ENCODE results near the gene NRARP.

NRARP gene

DNA sequence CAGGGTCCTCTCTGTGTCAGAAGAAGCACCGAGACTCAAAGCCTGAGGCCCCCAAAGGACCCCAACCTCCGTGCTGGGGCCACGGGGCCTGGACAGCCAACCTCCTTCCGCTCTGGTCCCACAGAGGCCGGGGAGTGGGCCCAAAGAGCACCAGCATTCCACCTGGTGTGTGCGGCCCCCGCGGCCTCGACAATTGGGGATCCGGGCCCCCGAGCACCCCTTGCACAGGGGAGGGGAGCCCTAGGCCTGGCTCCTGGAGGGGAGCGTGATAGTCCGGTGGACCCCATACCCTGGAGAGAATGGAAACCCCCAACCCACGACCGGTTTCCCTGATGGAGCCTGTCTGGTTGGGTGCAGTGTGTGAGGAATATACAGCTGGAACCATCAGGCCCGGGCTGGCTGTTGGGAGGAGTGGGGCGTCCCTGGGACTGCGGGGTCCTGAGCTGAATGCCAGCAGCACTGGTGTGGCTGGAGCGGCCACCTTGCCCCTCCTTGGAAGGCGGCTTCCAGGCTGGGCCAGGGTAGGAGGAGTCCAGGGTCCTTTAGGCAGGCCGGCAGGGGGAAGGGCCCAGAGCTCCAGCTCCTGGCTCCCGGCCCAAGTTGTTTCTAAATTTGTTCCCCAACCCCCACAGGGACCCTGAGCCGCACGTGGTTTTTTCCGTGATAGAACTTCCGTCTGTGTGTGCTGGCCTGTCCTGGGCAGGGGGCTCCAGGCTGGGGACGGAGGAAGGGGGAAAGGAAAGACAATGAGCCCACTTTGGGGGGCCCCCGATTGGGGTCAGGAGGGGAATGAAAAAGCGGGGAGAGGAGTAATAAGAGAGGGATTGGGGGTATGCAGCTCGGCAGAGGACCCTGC is 25.4 kb downstream of the NRARP start:
- DNase-seq (ENCODE audit: low read depth): peak; percentile 71

GRCh38 chr9:137275588-137276472 is 26.2 kb downstream of the NRARP start:
- no peak for DNase-seq (ENCODE audit: low read depth)

DNA sequence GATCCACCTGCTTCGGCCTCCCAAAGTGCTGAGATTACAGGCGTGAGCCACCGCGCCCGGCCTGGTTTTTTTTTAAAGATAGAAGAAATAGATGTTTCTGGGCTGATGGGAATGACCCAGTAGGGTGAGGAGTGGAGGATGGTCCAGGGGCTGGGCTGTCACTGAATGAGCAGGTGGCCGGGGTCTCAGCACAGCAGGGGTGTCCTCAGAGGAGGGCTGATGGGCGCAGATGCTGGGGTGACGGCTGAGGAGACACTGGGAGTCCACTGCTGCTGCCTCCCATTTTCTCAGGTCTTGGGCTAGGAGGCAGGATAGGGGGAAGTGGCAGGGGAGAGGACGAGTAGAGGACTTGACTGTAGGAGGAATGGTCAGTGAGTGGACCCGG is 26.9 kb downstream of the NRARP start:
- no peak for DNase-seq (ENCODE audit: low read depth)

DNA sequence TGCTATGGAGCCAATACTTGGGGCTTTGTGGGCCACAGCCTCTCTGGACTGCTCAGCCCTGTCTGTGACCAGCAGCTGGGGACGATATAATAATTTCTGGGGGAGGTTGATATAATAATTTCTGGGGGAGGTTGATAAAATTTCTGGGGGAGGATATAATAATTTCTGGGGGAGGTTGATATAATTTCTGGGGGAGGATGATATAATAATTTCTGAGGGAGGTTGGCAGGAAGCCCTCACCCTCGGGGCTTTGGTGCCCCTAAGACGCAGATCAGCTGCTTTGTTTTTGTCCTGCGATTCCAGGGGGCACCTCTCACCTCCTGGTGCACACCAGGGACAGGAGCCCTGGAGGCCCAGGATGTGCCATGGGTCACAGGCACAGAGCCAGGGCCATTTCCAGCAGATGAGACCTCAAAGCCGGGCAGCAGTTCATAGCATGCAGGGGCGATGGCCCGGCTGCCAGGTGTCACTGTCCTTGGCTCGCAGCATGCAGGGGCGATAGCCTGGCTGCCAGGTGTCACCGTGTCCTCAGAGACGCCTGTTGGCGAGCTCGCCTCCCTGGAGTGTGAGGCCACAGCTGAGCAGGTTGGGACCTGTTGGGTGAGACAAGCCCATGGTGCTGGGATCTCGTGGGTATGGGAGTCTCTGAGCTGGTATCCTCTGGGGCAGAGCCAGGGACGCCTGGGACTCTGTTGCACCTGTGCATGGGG is 28.3 kb downstream of the NRARP start:
- DNase-seq (ENCODE audit: low read depth): no peak

DNA sequence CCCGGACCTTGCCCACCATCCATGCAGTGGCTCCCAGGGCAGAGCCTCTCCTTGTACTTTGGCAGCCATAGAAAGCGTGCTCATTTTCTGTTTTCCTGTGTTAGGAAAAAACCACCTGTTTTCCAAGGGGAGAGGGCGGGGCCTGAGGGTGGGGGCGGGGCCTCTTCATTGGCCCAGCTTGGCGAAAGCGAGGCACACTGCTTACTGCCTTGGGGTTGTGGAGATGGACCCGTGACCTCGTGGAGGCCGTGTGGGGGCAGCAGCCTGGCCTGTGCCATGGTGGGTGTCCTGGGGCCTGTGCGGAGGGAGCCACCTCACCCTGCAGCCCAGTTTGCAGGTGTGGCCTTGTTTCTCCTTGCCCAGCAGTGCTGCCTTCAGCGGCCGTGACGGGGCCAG is 29.0 kb downstream of the NRARP start:
- no peak for DNase-seq (ENCODE audit: low read depth)

DNA sequence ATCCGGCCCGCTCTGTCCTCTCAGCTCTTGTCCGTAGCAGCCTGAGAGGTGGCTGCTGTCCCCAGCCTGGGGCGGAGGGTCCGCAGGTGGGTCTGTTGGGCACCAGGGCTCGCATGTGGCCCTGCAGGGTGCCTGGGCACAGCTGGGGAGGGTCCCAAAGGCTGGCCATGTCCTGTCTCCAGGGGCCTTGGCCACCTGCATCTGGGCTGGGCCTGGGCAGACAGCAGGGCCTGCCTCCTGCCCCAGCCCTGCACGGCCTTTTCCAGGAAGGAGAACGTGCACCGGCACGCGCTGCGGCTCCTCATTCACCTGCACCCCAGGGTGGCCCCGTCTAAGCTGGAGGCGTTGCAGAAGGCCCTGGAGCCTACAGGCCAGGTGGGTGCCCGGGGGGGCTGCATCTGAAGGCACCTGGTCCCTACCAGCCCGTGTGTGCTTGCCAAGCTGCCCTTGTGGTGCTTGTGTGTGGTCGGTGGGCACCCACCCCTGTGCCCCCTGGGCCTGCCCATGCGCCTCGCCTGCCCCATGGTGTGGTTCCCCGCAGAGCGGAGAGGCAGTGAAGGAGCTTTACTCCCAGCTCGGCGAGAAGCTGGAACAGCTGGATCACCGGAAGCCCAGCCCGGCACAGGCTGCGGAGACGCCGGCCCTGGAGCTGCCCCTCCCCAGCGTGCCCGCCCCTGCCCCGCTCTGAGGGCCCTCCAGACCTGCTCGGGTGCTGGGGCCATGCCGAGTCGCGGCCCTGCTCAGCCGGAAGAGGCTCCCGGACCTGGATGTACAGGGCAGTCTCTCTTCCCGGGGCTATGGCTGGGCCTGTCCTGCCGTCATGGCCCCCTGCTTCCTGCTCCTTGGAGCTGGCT is 29.6 kb downstream of the NRARP start:
- no peak for DNase-seq (ENCODE audit: low read depth)

- no peak for DNase-seq (ENCODE audit: low read depth)
Measured at GRCh38 chr9:137271696-137272076, 30.4 kb downstream of the NRARP start.

GRCh38 chr9:137270929-137271695 is 31.0 kb downstream of the NRARP start:
- no peak for DNase-seq (ENCODE audit: low read depth)

GRCh38 chr9:137269231-137269772 is 32.8 kb downstream of the NRARP start:
- peak; percentile 89 for DNase-seq (ENCODE audit: low read depth)

GRCh38 chr9:137268538-137269201 is 33.4 kb downstream of the NRARP start:
- no peak for DNase-seq (ENCODE audit: low read depth)

DNA sequence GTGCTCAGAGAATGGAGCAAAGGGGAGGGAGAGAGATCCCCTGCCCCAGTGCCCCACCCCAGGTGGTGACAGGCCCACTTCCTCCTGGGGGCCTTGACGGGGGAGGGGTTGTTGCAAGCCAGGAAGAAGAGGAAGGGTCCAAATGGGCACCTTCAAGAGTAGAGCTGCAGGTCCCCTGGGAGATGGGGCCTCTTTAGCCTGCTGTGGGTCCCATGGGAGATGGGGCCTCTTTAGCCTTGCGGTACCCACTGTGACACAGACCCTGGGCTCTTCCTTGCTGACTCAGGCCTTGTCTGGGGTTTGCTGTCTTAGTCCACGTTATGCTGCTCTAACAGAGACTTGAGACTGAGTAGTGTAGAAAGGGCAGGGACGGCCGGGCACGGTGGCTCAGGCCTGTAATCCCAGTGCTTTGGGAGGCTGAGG is 34.1 kb downstream of the NRARP start:
- DNase-seq (ENCODE audit: low read depth): no peak

DNA sequence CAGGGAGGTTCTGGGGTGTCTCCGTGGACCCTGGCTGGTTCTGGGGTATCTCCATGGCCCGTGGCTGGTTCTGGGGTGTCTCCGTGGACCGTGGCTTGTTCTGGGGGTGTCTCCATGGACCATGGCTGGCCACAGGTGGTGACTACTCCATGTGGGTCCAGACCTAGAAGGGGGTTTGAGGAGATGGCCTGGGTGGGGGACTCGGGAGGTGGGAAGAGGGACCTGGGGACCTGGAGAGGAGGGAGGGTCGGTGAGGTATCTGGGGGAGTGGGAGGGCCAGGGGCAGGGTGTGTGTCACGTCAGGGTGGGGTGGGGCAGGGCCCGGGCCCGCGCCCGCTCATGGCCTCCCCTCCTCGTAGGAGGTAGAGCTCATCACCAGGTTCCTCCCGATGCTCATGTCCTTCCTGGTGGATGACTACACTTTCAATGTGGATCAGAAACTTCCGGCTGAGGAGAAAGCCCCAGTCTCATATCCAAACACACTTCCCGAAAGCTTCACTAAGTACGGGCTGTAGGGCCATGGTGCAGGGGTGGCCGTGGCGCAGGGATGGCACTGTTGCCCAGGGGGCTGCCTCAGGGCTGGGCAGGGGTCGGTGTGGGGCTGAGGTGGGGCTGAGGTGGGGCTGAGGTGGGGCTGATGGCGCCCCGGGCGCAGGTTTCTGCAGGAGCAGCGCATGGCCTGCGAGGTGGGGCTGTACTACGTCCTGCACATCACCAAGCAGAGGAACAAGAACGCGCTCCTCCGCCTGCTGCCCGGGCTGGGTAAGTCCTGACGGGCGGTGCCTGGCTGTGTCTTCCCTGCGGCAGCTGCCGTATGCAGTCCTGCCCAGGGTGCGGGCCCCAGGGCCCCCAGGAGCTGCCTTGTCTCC is 35.3 kb downstream of the NRARP start:
- DNase-seq (ENCODE audit: low read depth): no peak

- no peak for DNase-seq (ENCODE audit: low read depth)
Measured at GRCh38 chr9:137266162-137266527, 35.9 kb downstream of the NRARP start.

GRCh38 chr9:137265496-137266161 is 36.4 kb downstream of the NRARP start:
- no peak for DNase-seq (ENCODE audit: low read depth)

DNA sequence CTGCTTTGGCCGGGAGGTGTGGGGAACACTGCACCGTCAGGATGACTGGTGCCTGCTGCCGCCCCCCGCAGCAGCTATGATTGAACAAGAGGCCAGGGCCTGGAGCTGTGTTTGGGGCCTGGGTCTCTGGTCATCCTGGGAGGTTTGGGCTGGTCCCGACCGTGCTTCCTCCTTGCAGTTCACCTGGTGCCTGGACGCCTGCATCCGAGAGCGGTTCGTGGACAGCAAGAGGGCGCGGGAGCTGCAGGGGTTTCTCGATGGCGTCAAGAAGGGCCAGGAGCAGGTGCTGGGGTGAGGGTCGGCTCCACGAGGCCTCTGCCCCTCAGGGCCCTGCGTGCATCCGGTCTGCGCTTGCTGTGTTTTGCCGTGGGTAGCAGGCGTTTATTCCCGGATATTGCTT is 38.0 kb downstream of the NRARP start:
- no peak for DNase-seq (ENCODE audit: low read depth)

- DNase-seq (ENCODE audit: low read depth): no peak
Measured at GRCh38 chr9:137263506-137263905, 38.6 kb downstream of the NRARP start.

DNA sequence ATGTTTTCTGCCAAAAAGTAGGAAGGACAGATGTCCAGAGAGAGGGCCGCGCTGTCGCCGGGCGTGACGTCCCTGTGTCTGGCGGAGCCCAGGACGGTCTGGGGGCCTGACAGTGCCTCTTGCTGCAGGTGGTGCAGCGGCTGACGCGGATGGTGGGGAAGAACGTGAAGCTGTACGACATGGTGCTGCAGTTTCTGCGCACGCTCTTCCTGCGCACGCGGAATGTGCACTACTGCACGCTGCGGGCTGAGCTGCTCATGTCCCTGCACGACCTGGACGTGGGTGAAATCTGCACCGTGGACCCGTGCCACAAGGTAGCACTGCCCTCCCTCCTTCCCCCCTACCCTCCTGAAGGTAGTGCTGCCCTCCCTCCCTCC is 39.2 kb downstream of the NRARP start:
- DNase-seq (ENCODE audit: low read depth): no peak

DNA sequence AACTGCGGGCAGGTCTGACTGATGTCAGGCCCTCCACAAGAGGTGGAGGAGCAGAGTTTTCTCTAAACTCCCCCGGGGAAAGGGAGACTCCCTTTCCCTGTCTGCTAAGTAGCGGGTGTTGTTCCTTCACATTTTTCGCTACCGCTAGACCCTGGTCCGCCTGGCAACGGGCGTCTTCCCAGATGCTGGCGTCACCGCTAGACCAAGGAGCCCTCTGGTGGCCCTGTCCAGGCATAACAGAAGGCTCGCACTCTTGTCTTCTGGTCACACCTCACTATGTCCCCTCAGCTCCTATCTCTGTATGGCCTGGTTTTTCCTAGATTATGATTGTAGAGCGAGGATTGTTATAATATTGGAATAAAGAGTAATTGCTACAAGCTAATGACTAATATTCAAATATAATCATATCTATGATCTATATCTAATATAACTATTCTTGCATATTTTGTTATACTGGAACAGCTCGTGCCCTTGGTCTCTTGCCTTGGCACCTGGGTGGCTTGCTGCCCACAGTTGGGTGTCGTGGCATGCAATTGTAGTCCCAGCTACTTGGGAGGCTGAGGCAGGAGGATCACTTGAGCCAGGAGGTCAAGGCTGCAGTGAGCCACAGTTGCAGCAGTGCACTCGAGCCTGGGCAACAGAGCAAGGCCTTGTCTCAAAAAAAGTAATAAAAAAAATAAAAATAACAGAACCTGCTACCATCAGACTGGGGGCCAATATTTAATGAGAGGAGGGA is 39.7 kb downstream of the NRARP start:
- peak; percentile 54 for DNase-seq (ENCODE audit: low read depth)

Measured in EH (cell line).